HS-27A (cell line): ENCODE data around the gene SUSD6.

Source experiments
- DNase-seq: peaks from one replicate; pipeline ENCODE4 v3.0.0-alpha.2; 2012; ENCODE audit warnings: low read depth, missing footprints

SUSD6 gene, protein sequence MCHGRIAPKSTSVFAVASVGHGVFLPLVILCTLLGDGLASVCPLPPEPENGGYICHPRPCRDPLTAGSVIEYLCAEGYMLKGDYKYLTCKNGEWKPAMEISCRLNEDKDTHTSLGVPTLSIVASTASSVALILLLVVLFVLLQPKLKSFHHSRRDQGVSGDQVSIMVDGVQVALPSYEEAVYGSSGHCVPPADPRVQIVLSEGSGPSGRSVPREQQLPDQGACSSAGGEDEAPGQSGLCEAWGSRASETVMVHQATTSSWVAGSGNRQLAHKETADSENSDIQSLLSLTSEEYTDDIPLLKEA

DNA sequence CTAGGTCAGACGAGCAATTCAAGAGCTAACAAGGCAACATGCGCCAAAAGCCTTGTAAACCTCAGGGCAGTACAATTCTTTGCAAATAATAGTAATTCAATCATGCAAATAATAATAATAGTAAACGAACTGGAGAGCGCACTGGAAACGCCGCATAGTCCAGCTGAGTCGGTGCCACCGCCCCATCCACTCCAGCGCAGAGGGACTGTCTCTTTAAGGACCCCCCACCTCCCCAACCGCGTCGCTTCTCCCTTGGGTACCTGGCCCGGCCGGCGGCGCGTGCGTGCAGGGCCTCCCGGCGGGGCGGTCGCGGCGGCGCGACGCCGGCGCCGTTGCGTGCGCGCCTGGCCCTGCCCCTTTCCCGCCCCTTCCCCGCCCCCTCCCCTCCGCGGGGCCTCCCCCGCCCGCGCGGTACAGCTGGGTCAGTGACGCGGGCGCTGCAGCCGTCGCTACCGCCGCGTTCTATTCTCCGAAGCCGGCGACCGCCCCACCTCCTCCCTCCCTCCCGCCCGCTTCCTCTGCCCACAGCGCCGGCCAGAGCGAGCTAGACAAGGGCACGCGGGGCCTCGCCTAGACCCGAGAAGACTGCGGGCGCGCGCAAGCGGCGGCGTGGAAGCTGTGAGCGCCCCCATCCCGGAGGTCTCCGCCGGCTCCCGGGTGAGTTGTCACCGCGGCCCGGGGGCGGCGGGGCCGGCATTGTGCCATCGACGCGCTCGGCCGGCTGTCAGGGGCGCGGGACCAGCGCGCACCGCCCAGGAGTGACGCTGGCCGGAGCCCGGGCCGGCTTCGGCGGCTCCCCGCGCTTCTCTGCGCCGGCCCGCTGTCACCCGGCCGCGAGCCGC lies at the start of gene SUSD6:
TSS of gene SUSD6 (plus strand) at position 425 of the 842 bp plus-strand sequence. CDS start 46,997 bp downstream, outside the sequence.
- DNase-seq, result peak; percentile 58

DNA sequence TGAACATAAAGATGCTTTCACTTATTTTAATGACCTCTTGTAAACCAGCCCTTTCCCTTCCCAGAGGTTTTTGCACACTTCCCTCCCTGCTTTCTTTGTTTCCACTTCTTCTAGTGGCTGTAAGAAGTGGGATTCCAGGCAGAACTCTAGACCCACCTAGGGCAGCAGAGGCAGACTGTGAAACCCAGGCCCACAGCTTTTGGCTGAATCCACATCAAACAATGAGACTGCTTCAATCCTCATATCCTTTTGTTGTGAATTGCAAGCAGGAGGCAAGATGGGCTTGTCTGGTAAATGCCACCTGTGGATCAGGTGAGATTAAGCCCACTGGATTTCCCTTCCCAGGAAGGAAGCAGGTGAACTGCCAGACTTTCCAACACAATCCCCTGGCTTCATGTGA lies 49.5 kb upstream of the SUSD6 start:
- DNase-seq, result no peak

DNA sequence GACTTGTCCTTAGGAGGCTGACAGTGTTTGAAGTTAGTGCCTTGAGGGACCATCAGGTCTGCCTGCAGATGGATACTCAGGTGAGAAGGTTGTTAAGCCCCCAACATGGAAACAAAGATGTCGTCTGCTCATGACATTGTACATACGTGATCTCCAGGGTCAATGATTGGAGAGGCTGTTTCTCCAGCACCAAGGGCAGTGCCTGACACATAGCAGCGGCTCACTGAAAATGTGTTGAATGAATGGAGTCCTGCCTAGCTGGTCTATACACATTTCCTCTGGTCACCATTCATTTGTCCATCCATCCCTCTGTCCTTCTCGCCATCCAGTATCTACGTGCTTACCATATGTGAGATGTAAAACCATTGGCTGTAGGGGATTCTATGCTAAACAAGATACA lies 43.8 kb upstream of the SUSD6 start:
- DNase-seq, result no peak

DNA sequence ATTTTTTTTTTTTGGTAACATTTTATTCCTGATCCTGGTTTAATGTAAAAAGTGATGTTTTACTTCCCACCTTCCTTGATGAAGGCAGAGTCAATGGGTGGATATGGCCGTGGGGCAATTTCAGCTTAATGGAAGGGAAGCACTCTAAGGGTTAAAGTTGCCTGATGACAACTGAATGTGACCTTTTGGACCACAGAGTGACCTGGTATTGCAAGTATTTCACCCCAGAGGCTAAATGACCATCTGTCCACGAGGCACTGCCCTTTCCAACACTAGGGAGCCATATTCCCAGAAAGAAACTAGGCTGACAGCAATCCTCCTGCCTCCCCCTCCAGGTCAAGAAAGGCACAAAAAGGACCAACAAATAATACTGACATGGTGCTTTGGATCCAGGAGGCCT lies 41.5 kb upstream of the SUSD6 start:
- DNase-seq, result no peak

DNA sequence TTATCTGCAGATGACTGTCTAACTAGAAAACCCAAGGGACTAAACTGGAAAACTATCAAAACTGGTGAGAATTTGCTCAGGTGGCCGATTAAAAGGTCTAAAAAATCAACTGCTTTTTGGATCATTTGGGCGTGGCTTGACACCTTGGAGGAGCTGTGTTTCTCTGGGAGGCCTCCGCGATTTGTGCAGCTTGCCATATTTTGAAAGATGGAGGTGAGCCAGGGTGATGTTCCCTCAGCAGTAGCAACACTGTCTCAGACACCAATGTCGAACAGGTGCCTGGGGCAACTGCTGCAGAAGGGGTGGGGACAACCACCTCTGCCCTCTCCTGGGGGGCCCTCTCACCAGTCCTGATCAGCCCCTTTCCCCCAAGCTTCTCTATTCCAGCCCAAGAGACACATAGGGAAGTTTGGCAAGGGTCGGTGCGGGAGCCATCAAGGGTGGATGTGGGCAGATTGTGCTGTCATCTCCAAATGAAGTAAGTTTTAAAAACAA lies 40.5 kb upstream of the SUSD6 start:
- DNase-seq, result no peak

DNA sequence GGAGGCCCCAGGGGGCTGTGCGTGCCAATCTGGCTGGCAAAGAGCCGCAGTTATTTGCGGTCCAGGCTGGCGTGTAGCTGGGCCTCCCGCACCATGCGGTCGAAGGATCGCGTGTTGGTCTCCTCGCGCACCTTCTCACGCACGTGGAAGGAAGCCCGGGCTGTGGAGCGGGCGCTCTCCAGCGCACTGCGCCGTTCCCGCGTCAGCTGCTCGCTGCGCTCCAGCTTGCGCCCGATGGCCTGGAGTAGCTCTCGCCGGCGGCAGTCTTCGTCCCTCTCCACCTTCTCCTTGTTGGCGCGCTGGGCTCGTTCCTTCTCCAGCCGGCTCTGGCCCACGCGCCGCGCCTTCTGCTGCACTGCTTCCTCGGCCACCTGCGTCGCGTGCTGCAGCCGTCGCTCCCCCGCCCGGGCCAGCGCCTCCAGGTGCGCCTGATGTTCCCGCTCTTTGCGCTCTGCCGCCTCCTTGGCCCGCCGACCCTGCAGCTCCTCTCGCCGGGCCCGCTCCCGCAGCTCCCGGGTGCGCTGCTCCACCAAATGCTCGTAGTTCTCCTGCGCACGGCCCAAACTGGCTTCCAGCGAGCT lies 39.9 kb upstream of the SUSD6 start:
- DNase-seq, result no peak

DNA sequence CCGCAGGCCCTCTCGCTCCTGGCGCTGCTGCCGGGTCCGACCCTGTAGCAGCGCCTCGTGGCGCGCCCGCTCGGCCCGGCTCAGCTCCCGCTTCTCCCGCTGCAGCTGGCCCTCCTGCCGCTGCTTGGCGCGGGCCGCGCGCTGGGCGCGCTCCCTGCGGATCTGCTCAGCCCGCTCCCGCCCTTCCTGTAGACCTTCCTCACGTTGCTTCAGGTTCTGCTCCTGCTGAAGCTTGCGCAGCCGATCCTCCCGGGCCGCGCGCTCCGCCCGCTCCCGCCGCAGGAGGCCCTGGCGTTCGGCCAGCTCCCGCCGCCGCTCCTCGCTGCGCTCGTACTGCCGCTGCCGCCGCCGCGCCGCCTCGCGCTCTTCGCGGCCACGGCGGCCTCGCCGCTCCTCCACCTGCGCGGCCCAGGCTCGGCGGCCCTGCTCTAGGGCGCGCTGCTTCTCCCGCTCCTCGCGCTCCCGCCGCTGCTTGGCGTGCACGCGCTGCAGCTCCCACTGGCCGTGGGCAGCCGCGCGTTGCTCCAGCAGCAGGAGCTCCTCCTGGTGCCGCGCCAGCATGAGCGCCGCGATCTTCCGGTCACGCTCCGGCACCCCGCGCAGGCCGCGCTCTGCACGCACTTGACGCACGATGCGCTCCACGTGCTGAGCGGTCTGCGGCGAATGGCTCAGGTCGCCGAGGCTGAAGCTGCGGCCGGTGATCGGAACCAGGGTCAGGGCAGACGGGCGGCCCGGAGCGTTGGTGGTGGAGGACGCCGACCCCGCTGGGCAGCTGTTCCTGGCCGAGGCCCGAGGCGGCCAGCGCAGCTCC lies 39.2 kb upstream of the SUSD6 start:
- DNase-seq, result no peak

DNA sequence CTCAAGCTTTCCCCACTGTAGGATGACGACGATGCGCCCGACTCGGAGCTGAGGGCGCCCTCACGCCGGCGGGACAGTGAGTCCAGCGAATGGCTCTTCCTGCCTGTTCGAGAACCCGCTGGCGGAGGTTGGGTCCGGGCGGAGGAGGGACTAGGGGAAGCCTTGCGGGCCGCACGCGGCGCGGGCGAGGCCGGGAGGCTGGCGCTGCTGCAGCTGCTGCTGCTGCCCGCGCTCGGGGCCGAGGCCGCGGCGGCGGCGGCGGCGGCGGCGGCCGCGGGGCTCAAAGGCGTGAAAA lies 38.6 kb upstream of the SUSD6 start:
- DNase-seq, result no peak

DNA sequence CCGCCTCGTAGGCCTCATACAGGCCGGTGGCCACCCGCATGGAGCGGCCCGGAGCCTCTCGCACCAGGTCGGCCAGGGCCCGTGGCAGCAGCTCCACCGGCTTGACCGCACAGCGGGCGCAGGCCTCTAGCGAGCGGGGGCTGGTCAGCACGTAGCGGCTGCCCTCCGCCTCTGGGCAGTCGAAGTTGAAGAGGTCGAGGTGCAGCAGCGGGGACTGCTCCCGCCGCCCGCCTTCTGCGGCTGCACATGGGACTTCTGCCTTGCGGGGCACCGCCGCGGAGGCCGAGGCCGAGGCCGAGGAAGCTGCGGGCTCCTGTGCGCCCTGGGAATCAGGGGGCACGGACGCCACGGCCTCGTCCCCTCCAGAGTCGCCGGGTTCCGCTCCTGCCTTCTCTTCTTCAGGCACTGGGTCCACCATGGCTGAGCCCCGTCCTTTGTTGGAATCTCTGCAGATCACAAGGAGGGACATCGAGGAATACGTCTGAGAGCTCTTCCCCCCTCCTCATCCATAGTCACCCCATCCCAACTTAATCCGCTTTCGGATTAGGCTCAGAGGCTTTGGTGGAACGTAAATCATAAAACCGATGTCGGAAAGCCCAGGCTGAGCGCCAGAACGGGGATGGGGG lies 38.1 kb upstream of the SUSD6 start:
- no peak for DNase-seq

DNA sequence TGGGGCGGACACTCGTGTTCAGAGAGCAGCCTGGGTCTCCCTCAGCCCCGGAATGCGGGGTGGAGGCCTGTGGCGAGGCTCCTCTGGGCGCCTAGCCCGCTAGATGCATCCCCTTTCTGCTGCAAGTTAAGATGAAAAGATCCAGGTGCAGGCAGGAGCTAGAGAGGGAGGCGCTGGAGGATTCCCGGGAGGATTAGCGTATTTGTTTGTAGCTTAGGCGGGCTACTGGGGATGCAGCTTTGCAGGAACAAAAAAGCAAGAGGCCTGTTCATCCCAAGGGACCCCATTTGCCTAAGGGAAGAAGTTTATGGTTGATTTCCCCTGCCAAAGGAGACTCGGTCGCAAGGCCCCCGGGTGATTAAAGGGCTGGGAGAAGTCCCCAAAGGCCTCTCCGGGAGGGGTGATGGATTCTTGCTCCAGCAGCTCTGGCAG lies 37.5 kb upstream of the SUSD6 start:
- DNase-seq, result no peak

DNA sequence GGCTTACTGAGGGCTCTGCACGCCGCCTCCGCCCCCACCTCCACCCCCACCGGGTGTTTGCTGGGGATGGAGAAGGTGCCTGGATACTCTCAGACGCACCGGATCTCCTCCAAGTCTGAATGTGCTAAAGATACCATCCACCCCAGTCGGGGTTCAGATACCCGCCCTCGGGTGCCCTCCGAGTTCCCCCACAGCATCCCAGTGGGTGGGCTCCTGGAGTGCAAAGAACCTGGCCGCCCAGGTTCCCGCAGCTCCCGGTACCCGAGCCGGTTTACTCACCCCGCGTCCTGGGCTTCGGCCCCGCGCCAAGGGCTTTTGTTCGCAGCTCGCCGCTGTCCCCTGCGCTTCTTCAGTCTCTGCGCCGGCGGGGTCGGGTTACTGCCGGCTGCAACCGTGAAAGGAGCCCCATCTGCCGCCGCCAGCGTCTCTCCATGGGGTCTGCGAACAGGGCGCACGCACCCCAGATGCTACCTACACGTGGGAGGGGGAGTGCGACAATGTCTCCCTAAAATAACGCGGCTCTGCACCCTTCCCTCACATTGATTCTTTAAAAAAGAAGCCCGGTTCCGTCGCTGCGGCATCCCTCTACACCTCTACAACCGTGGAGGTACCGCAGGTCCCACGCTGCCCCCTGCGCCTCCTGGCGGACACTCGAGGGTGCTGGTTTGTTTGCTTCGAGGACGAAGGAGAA lies 37.0 kb upstream of the SUSD6 start, which contains the start of gene CCDC177:
TSS of gene CCDC177 (minus strand) at position 609 of the 691 bp plus-strand sequence. CDS start 1,249 bp downstream, outside the sequence.
- DNase-seq, result peak; percentile 26

DNA sequence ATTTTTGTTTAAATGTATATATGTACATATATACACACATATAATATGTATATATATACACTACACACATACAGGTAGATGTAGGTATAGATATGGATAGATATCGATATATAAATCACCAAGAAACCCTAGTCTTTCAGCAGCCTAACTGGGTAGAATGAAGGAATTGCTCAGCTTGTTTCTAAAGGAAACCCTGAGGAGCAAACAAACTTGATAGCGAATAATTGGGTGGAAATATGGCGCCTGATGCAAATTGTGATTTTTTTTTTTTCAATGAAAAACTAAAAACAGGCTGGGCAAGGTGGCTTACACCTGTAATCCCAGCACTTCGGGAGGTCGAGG lies 36.5 kb upstream of the SUSD6 start:
- DNase-seq, result no peak

DNA sequence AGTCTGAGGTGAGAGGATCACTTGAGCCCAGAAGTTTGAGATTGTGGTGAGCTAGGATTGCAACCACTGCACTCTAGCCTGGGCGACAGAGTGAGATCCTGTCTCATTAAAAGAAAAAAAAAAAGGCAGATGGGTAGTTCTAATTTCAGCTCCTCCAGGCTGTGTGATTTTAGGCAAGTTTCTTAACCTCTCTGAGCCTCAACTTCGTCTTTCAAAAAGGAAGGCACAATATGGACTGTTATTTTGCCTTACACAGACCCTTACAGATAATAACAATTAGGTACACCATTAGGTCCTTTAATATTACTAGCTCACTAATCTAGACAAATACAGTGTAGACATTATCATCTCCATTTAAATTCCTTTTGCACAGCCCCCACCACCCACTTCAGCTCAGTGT lies 31.9 kb upstream of the SUSD6 start:
- no peak for DNase-seq

DNA sequence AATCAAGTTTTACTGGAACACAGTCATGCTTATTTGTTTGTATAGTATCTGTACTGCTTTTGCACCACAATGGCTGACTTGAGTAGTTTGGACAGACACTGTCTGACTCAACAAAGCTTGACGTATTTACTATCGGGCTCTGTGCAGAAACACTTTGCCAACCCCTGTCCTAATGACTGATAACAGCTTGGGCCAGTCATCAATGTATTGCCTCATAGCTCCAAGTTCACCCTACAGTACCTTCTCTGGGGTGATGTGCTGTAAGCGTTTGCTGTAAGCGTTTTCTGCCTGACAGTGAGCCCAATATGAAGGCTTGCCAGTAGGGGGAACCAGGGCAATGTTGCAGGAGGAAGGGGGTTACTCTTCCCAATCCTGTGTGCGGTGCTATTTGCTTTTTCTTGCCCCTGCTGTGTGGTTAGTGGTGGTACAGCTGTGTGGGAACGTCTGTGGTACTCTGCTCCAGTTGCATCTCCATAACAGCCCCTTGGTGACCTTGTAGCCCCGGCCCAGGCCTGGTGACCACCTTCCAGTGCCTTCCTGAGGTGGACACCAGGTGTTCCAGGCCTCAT lies 31.3 kb upstream of the SUSD6 start:
- DNase-seq, result no peak

DNA sequence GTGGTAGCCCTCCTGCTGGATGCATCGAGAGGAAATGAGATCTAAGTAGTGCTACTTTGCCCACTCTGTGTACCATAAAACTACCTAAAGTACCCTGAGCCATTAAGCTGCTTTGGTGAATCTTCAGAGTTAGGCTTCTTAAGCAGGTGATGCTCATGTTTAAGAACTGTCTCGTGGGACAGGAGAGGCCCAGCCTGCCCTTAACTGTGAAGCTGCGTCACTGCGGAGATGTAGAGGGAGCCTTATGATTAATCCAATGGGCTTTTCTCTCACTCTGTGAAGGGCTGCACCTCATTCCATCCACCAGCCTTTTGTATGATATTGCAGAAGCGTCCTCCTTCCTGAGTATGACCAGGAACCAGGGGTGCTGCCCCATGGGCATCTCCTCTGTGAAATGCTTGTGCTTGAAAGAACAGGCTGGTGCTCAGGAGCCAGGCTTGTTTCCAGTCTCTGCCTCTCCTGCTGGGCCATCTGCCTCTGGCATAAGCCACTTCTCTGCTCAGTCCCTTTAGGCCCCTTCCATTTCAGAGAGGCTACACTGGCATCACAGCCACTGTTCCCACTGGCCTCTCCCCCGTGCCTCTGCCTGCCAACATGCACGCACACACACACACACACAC lies 30.0 kb upstream of the SUSD6 start:
- no peak for DNase-seq

DNA sequence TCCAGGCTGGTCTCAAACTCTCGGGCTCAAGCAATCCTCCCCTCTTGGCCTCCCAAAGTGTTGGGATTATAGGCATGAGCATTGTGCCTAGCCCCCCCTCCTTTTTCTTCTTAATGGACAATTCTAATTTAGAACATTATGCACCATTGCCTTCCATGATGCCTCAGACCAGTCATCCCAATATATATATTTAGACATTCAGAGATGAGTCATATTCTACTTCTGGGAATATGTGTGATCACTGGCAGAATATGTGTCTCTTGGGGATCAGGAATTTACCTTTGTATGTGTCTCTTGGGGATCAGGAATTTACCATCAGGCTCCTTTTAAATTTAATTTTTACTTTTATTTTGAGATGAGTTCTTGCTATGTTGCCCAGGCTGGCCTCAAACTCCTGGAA lies 29.2 kb upstream of the SUSD6 start:
- DNase-seq, result no peak

DNA sequence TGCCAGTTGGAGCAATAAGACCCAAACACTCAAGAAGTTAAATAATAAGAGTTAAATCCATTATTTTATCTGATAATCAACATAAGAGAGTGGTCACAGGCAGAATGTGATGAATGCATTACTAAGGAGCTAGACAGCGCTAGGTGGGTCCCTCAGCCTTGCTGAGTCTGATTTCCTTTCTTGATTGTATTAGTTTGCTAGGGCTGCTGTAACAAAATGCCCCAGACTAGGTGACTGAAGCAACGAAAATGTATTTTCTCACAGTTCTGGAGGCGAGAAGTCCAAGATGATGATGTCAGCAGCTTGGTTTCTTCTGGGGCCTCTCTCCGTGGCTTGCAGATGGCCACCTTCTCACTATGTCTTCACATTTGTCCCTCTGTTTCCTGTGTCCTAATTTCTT lies 28.6 kb upstream of the SUSD6 start:
- DNase-seq, result no peak

DNA sequence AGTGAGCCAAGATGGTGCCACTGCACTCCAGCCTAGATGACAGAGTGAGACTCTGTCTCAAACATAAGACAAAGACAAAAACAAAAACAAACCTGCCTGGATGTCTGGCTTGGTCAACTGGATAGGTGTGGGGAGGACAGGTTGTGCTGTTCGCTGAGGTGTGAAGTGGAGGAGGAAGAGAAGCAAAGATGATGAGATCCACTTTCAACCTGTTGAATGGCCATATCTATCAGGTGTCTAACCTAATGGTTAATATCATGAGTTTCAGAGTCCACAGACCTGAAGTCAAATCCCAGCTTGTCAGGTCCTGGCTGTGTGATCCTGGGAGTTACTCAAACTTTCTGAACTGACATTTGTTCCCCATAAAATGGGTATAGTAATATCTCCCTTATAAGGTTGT lies 27.0 kb upstream of the SUSD6 start:
- DNase-seq, result no peak

DNA sequence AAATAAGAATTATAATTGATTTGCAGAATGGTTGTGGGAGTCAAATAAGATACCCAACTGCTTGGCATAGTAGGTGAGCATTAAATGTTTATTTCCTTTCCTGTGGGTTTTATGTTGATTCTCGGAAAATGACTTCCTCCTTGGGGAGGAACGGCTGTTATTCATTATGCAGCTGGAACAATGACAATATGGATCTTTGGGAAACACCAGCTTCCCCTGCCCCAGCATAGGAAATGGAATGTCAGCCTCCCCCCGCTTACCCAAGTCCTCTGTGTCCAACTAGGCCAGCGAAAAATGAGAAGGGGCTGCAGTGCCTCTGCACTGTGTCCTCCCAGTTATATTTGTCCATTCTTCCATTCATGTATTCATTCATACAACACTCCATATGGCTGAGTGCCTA lies 25.0 kb upstream of the SUSD6 start:
- DNase-seq, result no peak

DNA sequence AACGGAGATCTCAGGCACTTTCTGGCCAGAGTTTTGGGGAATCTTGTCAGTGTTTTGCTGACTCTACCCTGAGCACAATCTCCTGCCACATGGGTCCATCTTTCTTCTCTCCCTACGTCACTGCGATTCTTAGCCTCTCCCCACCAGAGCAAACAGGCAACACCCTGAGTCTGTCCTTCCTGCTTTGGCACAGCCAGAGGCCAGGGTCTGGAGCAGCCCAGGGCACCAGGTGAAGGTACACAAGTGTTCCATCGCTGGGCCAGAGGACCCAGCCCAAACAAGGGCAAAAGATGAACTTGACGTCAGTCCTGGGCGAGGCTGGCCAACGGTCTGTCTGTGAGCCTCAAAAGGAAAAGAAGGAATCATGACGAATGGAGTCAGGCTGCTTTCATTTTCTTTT lies 24.0 kb upstream of the SUSD6 start:
- DNase-seq, result no peak
